Measurements from ENCODE around the gene TIMM17A.

The TIMM17A gene

GRCh38 chr1:202010180-202011015 lies 55.1 kb downstream of the TIMM17A start, which contains the start of gene ELF3:
Gene ELF3 (plus strand): TSS chr1:202010587. CDS start chr1:202011137, 550 bp downstream.
- no peak within 1 kb of the TSS for H3K27ac ChIP-seq (ENCODE audit: low read depth, low read length)

GRCh38 chr1:202011994-202012393 lies 56.7 kb downstream of the TIMM17A start:
- H3K27ac ChIP-seq (ENCODE audit: low read depth, low read length): no peak overlapping the region
- no peaks in the 10 kb centered on the region for H3K9me3 ChIP-seq (ENCODE audit: low read length)
- H3K4me1 ChIP-seq (ENCODE audit: insufficient read depth, low read length): no peaks in the 10 kb centered on the region
- H3K4me3 ChIP-seq (ENCODE audit: low read depth in 1 of 2, low read length in 2 of 2): no peak overlapping the region
- H3K27me3 ChIP-seq (ENCODE audit: control insufficient read depth in 1 of 2, insufficient read depth in 2 of 2, low read length in 2 of 2): no peaks in the 10 kb centered on the region
- H3K9ac ChIP-seq (ENCODE audit: low read length): no peak overlapping the region
- H3K36me3 ChIP-seq (ENCODE audit: insufficient read depth, low read length): no peaks in the 10 kb centered on the region

More at GRCh38 chr1:202010180-202011015, 55.1 kb downstream of the TIMM17A start, which contains the start of gene ELF3:
- no peaks in the 10 kb centered on the region for H3K4me1 ChIP-seq (ENCODE audit: insufficient read depth, low read length)
- no peak within 1 kb of the TSS for H3K4me3 ChIP-seq (ENCODE audit: low read depth in 1 of 2, low read length in 2 of 2)
- H3K36me3 ChIP-seq (ENCODE audit: insufficient read depth, low read length): peaks cover 3% of the 10 kb centered on the region
- no peaks in the 10 kb centered on the region for H3K9me3 ChIP-seq (ENCODE audit: low read length)
- no peak within 1 kb of the TSS for H3K9ac ChIP-seq (ENCODE audit: low read length)
- H3K27me3 ChIP-seq (ENCODE audit: control insufficient read depth in 1 of 2, insufficient read depth in 2 of 2, low read length in 2 of 2): no peaks in the 10 kb centered on the region

GRCh38 chr1:202012544-202013478 lies 57.5 kb downstream of the TIMM17A start:
- Histone ChIP-seq H3K4me3 (ENCODE audit: low read depth in 1 of 2, low read length in 2 of 2) (no peak overlapping the region), H3K9ac (ENCODE audit: low read length) (no peak overlapping the region), H3K9me3 (ENCODE audit: low read length) (no peaks in the 10 kb centered on the region), H3K27me3 (ENCODE audit: control insufficient read depth in 1 of 2, insufficient read depth in 2 of 2, low read length in 2 of 2) (no peaks in the 10 kb centered on the region), H3K36me3 (ENCODE audit: insufficient read depth, low read length) (no peaks in the 10 kb centered on the region), H3K4me1 (ENCODE audit: insufficient read depth, low read length) (no peaks in the 10 kb centered on the region), H3K27ac (ENCODE audit: low read depth, low read length) (no peak overlapping the region)

GRCh38 chr1:202013603-202014002 lies 58.3 kb downstream of the TIMM17A start:
- no peak overlapping the region for H3K4me3 ChIP-seq (ENCODE audit: low read depth in 1 of 2, low read length in 2 of 2)
- H3K9ac ChIP-seq (ENCODE audit: low read length): no peak overlapping the region
- H3K36me3 ChIP-seq (ENCODE audit: insufficient read depth, low read length): no peaks in the 10 kb centered on the region
- no peaks in the 10 kb centered on the region for H3K9me3 ChIP-seq (ENCODE audit: low read length)
- no peaks in the 10 kb centered on the region for H3K4me1 ChIP-seq (ENCODE audit: insufficient read depth, low read length)
- no peak overlapping the region for H3K27ac ChIP-seq (ENCODE audit: low read depth, low read length)
- H3K27me3 ChIP-seq (ENCODE audit: control insufficient read depth in 1 of 2, insufficient read depth in 2 of 2, low read length in 2 of 2): peaks cover 0 to 4% of the 10 kb centered on the region in 2 donors

GRCh38 chr1:202014060-202014459 lies 58.8 kb downstream of the TIMM17A start:
- no peaks in the 10 kb centered on the region for H3K4me1 ChIP-seq (ENCODE audit: insufficient read depth, low read length)

GRCh38 chr1:202014915-202015661 lies 59.8 kb downstream of the TIMM17A start:
- H3K4me3 ChIP-seq (ENCODE audit: low read depth in 1 of 2, low read length in 2 of 2): no peak overlapping the region
- H3K27ac ChIP-seq (ENCODE audit: low read depth, low read length): no peak overlapping the region
- no peaks in the 10 kb centered on the region for H3K4me1 ChIP-seq (ENCODE audit: insufficient read depth, low read length)
- H3K27me3 ChIP-seq (ENCODE audit: control insufficient read depth in 1 of 2, insufficient read depth in 2 of 2, low read length in 2 of 2): peaks cover 0 to 10% of the 10 kb centered on the region in 2 donors
- H3K9ac ChIP-seq (ENCODE audit: low read length): no peak overlapping the region
- no peaks in the 10 kb centered on the region for H3K9me3 ChIP-seq (ENCODE audit: low read length)
- H3K36me3 ChIP-seq (ENCODE audit: insufficient read depth, low read length): no peaks in the 10 kb centered on the region

More at GRCh38 chr1:202014060-202014459, 58.8 kb downstream of the TIMM17A start:
- Histone ChIP-seq H3K27ac (ENCODE audit: low read depth, low read length) (no peak overlapping the region), H3K36me3 (ENCODE audit: insufficient read depth, low read length) (no peaks in the 10 kb centered on the region), H3K9ac (ENCODE audit: low read length) (no peak overlapping the region), H3K27me3 (ENCODE audit: control insufficient read depth in 1 of 2, insufficient read depth in 2 of 2, low read length in 2 of 2) (peaks cover 0 to 8% of the 10 kb centered on the region in 2 donors), H3K9me3 (ENCODE audit: low read length) (no peaks in the 10 kb centered on the region), H3K4me3 (ENCODE audit: low read depth in 1 of 2, low read length in 2 of 2) (no peak overlapping the region)

GRCh38 chr1:202015662-202015937 lies 60.3 kb downstream of the TIMM17A start:
- H3K9me3 ChIP-seq (ENCODE audit: low read length): no peaks in the 10 kb centered on the region
- no peak overlapping the region for H3K4me3 ChIP-seq (ENCODE audit: low read depth in 1 of 2, low read length in 2 of 2)
- H3K36me3 ChIP-seq (ENCODE audit: insufficient read depth, low read length): no peaks in the 10 kb centered on the region
- no peak overlapping the region for H3K27ac ChIP-seq (ENCODE audit: low read depth, low read length)
- H3K4me1 ChIP-seq (ENCODE audit: insufficient read depth, low read length): no peaks in the 10 kb centered on the region
- H3K27me3 ChIP-seq (ENCODE audit: control insufficient read depth in 1 of 2, insufficient read depth in 2 of 2, low read length in 2 of 2): peaks cover 0 to 10% of the 10 kb centered on the region in 2 donors
- H3K9ac ChIP-seq (ENCODE audit: low read length): no peak overlapping the region

GRCh38 chr1:202016022-202016810 lies 60.9 kb downstream of the TIMM17A start:
- H3K4me1 ChIP-seq (ENCODE audit: insufficient read depth, low read length): no peaks in the 10 kb centered on the region
- H3K27me3 ChIP-seq (ENCODE audit: control insufficient read depth in 1 of 2, insufficient read depth in 2 of 2, low read length in 2 of 2): peaks cover 0 to 10% of the 10 kb centered on the region in 2 donors
- no peaks in the 10 kb centered on the region for H3K9me3 ChIP-seq (ENCODE audit: low read length)
- H3K4me3 ChIP-seq (ENCODE audit: low read depth in 1 of 2, low read length in 2 of 2): no peak overlapping the region
- H3K27ac ChIP-seq (ENCODE audit: low read depth, low read length): no peak overlapping the region
- H3K9ac ChIP-seq (ENCODE audit: low read length): no peak overlapping the region
- no peaks in the 10 kb centered on the region for H3K36me3 ChIP-seq (ENCODE audit: insufficient read depth, low read length)

GRCh38 chr1:202016811-202017748 lies 61.8 kb downstream of the TIMM17A start:
- Histone ChIP-seq H3K9me3 (ENCODE audit: low read length) (no peaks in the 10 kb centered on the region), H3K4me1 (ENCODE audit: insufficient read depth, low read length) (no peaks in the 10 kb centered on the region), H3K27ac (ENCODE audit: low read depth, low read length) (no peak overlapping the region), H3K27me3 (ENCODE audit: control insufficient read depth in 1 of 2, insufficient read depth in 2 of 2, low read length in 2 of 2) (peaks cover 0 to 10% of the 10 kb centered on the region in 2 donors), H3K9ac (ENCODE audit: low read length) (no peak overlapping the region), H3K36me3 (ENCODE audit: insufficient read depth, low read length) (no peaks in the 10 kb centered on the region), H3K4me3 (ENCODE audit: low read depth in 1 of 2, low read length in 2 of 2) (no peak overlapping the region)
